Muscle layer of duodenum (tissue), 2 donors: ENCODE measurements around the gene NHP2.
"Not testable (repeated sequence)": the region's sequence is repeated elsewhere in the genome, so short reads cannot be mapped to it uniquely, and the experiment has no call there.

Source experiments
- H3K27ac ChIP-seq: one replicate; pipeline ENCODE4 v1.7.0; 2013; ENCODE audit warnings: mild to moderate bottlenecking, low read length
- H3K27me3 ChIP-seq: one replicate; pipeline ENCODE4 v1.7.0; 2013; ENCODE audit warnings: low read depth, mild to moderate bottlenecking, control low read depth, low read length
- H3K36me3 ChIP-seq, 2 donors: one replicate each; pipeline ENCODE4 v1.7.0; 2013; ENCODE audit warnings: low read length in 2 of 2, control low read depth in 1 of 2, mild to moderate bottlenecking in 1 of 2; ENCODE audit not compliant: insufficient read depth in 2 of 2, control insufficient read depth in 1 of 2
- H3K4me1 ChIP-seq, 2 donors: one replicate each; pipeline ENCODE4 v1.7.0; 2013; ENCODE audit warnings: low read length in 2 of 2, mild to moderate bottlenecking in 2 of 2, control low read depth in 1 of 2, moderate library complexity in 1 of 2; ENCODE audit not compliant: insufficient read depth in 2 of 2, control insufficient read depth in 1 of 2
- H3K4me3 ChIP-seq, 2 donors: one replicate each; pipeline ENCODE4 v1.7.0; 2013; ENCODE audit warnings: low read length in 2 of 2, low read depth in 1 of 2, mild to moderate bottlenecking in 1 of 2
- H3K9me3 ChIP-seq, 2 donors: one replicate each; pipeline ENCODE4 v1.7.0; 2013; ENCODE audit warnings: low read length in 2 of 2, control low read depth in 1 of 2, mild to moderate bottlenecking in 1 of 2; ENCODE audit not compliant: control insufficient read depth in 1 of 2
- donor health status: healthy.

NHP2 gene

DNA sequence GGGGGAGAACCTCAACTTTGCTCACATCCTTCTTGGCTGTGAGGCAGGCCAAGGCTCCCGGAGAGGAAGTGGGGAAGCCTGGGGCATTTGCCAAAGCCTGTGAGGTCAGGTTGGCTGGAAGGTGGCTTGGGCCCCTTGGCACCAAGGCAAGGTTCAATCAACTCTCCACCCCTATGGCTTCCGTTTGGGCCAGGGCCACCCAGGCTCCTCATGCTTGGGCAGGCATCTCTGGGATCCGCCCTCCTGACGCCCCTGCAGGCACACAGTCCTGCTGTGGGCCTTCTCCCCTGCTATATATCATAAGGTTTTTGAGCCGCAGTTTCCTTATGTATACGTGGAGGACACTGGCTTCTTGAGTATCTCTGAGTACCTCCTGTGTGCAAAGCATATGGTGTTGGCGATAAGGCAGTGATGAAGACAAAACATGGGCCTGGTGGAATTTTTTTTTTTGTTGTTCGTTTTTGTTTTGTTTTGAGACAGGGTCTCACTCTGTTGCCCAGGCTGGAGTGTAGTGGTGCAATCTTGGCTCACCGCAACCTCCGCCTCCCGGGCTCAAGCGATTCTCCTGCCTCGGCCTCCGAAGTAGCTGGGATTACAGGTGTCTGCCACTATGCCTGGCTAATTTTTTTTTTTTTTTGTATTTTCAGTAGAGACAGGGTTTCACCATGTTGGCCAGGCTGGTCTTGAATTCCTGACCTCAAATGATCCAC, 26.2 kb downstream of the NHP2 start:
- H3K27ac ChIP-seq: not testable (repeated sequence)
- peaks cover 4 to 24% of the 10 kb centered on the region in 2 donors for H3K4me1 ChIP-seq

DNA sequence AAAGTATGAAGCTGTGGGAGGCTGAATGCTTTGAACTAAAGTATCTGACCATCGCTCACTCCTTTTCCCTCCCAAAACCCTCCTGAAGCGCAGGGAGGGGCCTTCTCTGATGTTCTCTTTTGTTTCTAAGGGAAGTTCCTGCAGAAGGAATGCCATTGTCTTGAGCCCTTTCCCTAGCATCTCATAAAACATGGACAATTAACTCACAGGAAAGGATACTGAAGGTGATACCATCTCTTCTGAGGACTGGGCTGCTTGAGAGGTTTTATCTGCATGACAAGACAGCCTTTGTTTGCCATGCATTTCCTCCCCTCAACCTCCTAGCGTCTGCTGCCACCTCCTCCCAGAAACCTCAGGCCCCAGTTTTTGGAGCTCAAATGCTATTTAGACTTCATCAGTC, 27.1 kb downstream of the NHP2 start:
- Histone ChIP-seq H3K27ac (no peak overlapping the region), H3K4me1 (peaks cover 4 to 24% of the 10 kb centered on the region in 2 donors), H3K9me3 (no peaks in the 10 kb centered on the region), H3K4me3 (no peak overlapping the region), H3K27me3 (no peaks in the 10 kb centered on the region), H3K36me3 (no peaks in the 10 kb centered on the region)

More for the DNA sequence above, 26.2 kb downstream of the NHP2 start:
- H3K4me3 ChIP-seq, H3K9me3 ChIP-seq, H3K36me3 ChIP-seq, H3K27me3 ChIP-seq: not testable (repeated sequence)

DNA sequence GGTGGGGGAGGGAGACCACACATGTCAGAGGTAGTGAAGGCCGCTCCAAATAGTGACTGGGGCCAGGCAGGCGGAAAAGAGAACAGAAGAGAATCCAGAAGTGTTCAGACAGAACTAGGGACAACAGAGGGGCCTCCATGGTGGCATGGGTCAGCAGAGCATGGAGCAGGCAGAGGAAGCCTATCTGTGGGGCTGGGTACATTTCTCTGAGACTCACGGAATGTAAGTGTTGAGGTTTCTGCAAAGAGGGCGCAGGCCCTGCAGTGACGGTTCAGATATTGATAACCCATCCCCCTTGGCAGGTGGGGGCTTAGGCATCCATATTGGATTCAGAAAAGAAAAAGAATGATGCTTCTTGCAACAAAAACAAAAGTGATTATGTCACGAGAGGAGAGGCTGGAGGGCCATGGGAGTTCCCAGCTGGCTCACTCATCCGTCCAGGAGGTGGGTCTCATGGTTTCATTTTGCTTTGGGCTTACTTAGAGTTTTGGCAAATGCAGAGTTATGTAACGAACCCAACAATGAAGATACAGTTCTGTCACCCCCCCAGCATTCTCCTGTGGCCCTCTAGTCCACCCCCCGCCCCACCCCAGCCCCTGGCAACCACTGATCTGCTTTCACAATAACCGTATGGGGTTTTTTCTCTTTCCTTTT, 28.3 kb downstream of the NHP2 start:
- Histone ChIP-seq H3K9me3 (no peaks in the 10 kb centered on the region), H3K27ac (no peak overlapping the region), H3K4me1 (peaks cover 3 to 30% of the 10 kb centered on the region in 2 donors)

DNA sequence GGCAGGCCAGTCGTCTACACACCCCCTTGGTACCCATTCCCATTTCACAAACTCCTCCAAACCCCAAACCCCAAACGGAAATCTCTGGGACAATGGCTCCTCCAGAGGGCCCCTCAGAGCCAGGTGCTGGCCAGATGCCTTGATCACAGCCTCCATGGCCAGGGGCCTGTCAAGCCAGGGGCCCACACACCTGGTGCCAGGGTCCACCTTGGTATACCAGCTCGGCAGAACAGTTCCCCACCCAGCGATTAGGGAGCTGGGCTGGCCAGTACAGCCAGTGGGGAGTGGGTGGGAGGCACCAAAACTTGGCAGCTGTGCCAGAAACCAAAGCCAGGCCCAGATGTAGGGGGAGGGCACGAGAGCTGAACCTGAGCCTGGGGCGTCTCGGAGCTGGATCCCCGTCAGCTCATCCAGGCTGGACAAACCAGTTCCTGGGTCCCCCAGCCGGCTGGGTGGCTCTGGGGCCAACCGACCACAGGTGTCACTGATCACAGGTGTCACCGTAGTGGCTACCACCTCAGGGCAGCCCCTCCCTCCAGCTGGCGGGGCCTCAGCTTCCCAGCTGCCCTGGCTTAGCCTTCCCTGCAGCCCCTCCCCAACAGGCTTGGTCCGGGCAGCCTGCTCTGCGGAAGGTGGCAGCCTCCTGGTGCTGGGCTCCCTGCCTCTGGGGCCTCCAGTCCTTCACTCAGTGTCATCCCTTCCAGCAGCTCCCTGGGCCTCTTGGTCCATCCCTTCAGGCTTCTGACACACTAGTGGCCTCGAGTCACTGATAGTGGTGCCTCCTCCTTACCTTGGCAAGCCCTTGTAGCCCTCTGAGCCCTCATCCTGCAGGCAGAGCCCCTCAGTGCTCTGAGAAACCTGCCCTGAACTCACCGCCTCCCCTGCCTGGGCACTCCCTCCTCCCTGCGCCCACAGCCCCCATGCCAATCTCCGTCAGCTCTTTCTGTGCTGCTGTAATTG, 29.4 kb downstream of the NHP2 start:
- peaks cover 3 to 30% of the 10 kb centered on the region in 2 donors for H3K4me1 ChIP-seq
- no peak overlapping the region for H3K27ac ChIP-seq
- H3K27me3 ChIP-seq: no peaks in the 10 kb centered on the region
- no peak overlapping the region for H3K4me3 ChIP-seq
- no peaks in the 10 kb centered on the region for H3K36me3 ChIP-seq
- H3K9me3 ChIP-seq: no peaks in the 10 kb centered on the region

More for the DNA sequence above, 28.3 kb downstream of the NHP2 start:
- Histone ChIP-seq H3K36me3 (no peaks in the 10 kb centered on the region), H3K27me3 (no peaks in the 10 kb centered on the region), H3K4me3 (no peak overlapping the region)

DNA sequence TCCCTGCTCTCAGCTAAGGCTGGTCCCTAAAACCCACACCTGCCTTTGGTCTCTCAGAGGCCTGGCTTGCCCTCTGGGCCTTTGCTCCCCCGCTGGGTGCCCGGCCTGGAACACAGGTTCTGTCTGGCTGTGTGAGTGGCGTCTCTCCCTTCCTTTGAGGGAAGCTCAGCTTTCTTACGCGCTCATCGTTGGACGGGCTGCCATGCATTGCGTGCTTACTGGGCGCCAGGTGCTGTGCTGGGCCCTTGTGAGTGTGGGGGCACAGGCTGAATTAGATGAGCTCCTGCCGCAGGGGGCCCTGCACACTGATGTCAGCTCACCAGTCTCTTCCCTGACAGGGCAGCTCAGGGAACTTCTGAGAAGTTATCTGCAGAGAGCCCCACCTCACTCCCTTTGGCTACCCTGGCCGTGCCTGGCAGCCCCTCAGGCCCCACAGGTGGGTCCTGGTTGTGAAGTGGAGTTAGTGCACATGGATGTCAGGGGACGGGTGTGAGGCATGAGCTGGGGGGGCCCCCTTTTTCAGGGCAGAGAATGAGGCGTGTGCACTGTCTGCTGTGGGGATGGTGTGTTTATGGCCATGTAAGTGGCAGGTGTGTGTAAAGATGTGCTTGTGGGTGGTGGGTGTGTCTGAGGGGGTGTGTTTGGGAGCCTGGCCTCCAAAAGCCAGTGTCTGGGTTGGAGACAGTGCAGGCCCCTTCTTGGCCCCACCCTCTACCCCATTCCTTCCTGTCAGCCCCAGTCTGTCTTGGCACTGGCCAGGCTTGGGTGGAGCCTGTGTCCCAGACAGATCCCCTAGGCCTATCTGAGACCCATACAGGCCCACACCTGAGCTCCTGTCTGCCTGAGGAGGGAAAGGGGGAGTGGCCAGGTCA, 30.4 kb downstream of the NHP2 start:
- no peaks in the 10 kb centered on the region for H3K9me3 ChIP-seq
- peaks cover 3 to 30% of the 10 kb centered on the region in 2 donors for H3K4me1 ChIP-seq
- no peaks in the 10 kb centered on the region for H3K27me3 ChIP-seq
- no peak overlapping the region for H3K4me3 ChIP-seq
- H3K36me3 ChIP-seq: no peaks in the 10 kb centered on the region
- no peak overlapping the region for H3K27ac ChIP-seq

DNA sequence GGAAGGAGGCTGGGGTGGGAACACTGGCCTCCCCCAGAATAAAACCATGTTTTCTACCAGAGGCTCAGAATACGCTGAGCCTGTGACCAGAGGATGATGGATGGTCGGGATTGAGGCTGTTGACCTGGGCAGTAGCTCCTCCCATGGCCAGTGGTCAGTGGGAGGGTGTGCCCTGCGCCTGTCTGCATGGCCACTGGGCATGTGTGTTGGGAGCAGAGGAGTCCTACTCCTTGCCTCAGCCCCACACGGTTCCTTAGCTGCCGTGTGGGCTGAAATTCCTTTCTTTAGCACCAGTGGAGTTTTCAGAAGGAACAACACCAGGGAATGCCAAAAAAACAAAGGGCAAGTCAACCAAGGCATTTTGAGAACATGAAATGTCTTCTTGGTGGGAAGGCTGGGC, 31.3 kb downstream of the NHP2 start:
- H3K27ac ChIP-seq: no peak overlapping the region
- H3K27me3 ChIP-seq: peaks cover under 1% of the 10 kb centered on the region
- no peaks in the 10 kb centered on the region for H3K36me3 ChIP-seq
- no peaks in the 10 kb centered on the region for H3K9me3 ChIP-seq
- H3K4me1 ChIP-seq: peaks cover 3 to 30% of the 10 kb centered on the region in 2 donors
- H3K4me3 ChIP-seq: no peak overlapping the region

DNA sequence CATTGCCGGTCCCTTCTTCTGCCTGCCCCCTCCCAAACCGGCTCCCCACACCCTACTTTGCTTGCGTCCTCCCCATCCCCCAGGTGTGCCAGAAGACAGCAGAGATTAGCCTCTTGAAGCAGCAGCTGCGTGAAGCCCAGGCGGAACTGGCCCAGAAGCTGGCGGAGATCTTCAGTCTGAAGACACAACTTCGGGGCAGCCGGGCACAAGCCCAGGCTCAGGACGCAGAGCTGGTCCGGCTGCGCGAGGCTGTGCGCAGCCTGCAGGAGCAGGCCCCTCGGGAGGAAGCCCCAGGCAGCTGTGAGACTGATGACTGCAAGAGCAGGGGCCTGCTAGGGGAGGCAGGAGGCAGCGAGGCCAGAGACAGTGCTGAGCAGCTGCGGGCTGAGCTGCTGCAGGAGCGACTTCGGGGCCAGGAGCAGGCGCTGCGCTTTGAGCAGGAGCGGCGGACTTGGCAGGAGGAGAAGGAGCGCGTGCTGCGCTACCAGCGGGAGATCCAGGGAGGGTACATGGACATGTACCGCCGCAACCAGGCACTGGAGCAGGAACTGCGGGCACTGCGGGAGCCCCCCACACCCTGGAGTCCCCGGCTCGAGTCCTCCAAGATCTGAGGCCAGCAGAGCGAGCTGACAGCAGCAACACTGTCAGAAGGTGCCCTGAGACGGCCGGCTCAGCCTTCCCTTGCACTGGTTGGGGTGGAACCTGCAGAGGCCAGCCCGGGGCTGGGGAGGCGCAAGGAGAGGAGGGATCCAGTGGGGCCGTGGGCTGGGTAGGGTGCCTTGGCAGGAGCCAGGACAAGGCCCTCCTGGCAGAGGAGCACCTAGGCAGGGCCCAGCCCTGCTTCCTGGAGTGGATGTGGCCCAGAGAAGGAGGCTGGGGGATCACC, 32.1 kb downstream of the NHP2 start:
- Histone ChIP-seq H3K9me3 (no peaks in the 10 kb centered on the region), H3K4me3 (peak overlapping the region; percentile 37 to 51), H3K27ac (no peak overlapping the region)

DNA sequence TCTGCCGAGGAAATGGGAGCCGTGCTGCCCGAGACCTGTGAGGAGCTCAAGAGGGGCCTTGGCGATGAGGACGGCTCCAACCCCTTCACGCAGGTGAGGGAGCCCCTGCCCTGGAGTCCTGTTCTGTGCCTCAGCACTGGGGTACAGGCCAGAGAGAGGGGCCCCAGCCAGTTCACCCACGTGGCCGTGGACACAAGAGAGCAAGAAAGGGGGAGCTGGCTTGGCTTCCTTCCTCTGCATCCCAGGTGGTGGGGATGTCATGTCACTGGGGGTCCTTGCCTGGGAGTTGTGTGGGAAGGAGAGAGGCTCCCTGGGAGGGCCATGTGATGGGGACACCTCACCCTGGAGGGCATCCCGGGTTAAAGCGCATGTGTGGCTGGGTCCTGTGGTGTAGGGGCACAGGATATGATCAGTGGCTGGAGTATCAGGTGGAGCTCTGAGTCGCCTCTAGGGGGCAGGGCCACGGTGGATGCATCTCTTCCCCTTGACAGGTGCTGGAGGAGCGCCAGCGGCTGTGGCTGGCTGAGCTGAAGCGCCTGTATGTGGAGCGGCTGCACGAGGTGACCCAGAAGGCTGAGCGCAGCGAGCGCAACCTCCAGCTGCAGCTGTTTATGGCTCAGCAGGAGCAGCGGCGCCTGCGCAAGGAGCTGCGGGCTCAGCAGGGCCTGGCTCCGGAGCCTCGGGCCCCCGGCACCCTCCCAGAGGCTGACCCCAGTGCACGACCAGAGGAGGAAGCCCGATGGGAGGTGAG, 32.9 kb downstream of the NHP2 start:
- peaks cover 12% of the 10 kb centered on the region for H3K27me3 ChIP-seq
- peak overlapping the region; percentile 37 to 51 for H3K4me3 ChIP-seq
- H3K36me3 ChIP-seq: no peaks in the 10 kb centered on the region
- peaks cover 3 to 30% of the 10 kb centered on the region in 2 donors for H3K4me1 ChIP-seq
- no peak overlapping the region for H3K27ac ChIP-seq
- no peaks in the 10 kb centered on the region for H3K9me3 ChIP-seq

More for the DNA sequence above, 32.1 kb downstream of the NHP2 start:
- Histone ChIP-seq H3K4me1 (peaks cover 3 to 30% of the 10 kb centered on the region in 2 donors), H3K36me3 (no peaks in the 10 kb centered on the region), H3K27me3 (peaks cover 4% of the 10 kb centered on the region)

DNA sequence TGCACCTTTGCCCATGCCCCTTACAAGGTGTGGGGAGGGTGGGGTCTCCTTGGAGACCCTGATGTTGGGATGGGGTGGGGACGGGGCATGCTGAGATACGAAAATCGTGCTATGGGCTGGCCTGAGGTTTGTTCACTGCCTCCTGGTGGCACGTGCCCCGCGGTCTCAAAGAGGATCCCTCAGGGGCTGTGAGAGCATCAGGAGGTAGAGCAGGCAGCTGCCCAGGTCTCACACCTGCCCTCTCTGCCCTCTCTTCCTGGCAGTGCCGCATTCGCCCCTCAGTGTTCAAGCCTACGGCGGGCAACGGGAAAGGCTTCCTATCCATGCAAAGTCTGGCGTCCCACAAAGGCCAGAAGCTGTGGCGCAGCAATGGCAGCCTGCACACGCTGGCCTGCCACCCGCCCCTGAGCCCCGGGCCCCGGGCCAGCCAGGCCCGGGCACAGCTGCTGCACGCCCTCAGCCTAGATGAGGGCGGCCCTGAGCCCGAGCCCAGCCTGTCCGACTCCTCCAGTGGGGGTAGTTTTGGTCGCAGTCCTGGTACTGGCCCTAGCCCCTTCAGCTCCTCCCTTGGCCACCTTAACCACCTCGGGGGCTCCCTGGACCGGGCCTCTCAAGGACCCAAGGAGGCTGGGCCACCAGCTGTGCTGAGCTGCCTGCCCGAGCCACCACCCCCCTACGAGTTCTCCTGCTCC, 33.6 kb downstream of the NHP2 start:
- Histone ChIP-seq H3K9me3 (no peaks in the 10 kb centered on the region), H3K4me1 (peaks cover 3 to 30% of the 10 kb centered on the region in 2 donors), H3K27me3 (peaks cover 19% of the 10 kb centered on the region), H3K36me3 (no peaks in the 10 kb centered on the region), H3K4me3 (no peak overlapping the region), H3K27ac (no peak overlapping the region)
